HG03280 (cell line): ENCODE data around the gene AKR1E2.

Source experiments
- ATAC-seq: cut with Tn5 transposase; IDR thresholded peaks from one replicate; pipeline ENCODE4 v1.9.1; 2021; ENCODE audit warnings: mild to moderate bottlenecking, moderate library complexity; ENCODE audit not compliant: unreplicated experiment

Gene AKR1E2

GRCh38 chr10:4843525-4844180, 17.6 kb downstream of the AKR1E2 start:
- no peak for ATAC-seq

GRCh38 chr10:4844864-4845263, 18.9 kb downstream of the AKR1E2 start:
- no peak for ATAC-seq

- ATAC-seq = no peak
Measured at GRCh38 chr10:4845766-4846165, 19.8 kb downstream of the AKR1E2 start.

- no peak for ATAC-seq
Measured at GRCh38 chr10:4846775-4847174, 20.8 kb downstream of the AKR1E2 start.

- ATAC-seq = no peak
Measured at GRCh38 chr10:4847561-4848355, 21.8 kb downstream of the AKR1E2 start.

- no peak for ATAC-seq
Measured at GRCh38 chr10:4848356-4849041, 22.5 kb downstream of the AKR1E2 start.

GRCh38 chr10:4849042-4849402, 23.0 kb downstream of the AKR1E2 start:
- no peak for ATAC-seq

GRCh38 chr10:4849555-4850242, 23.7 kb downstream of the AKR1E2 start:
- peak; percentile 90 for ATAC-seq

- no peak for ATAC-seq
Measured at GRCh38 chr10:4850397-4850796, 24.4 kb downstream of the AKR1E2 start.

- ATAC-seq = no peak
Measured at GRCh38 chr10:4851176-4851575, 25.2 kb downstream of the AKR1E2 start.

- no peak for ATAC-seq
Measured at GRCh38 chr10:4851846-4852245, 25.8 kb downstream of the AKR1E2 start.

GRCh38 chr10:4865945-4866661, 40.1 kb downstream of the AKR1E2 start:
- ATAC-seq = no peak

GRCh38 chr10:4867109-4867519, 41.1 kb downstream of the AKR1E2 start:
- no peak for ATAC-seq

- no peak for ATAC-seq
Measured at GRCh38 chr10:4867520-4868356, 41.7 kb downstream of the AKR1E2 start.

GRCh38 chr10:4868357-4868657, 42.3 kb downstream of the AKR1E2 start:
- ATAC-seq = no peak

- no peak for ATAC-seq
Measured at GRCh38 chr10:4882704-4883078, 56.7 kb downstream of the AKR1E2 start.

GRCh38 chr10:4883079-4883739, 57.2 kb downstream of the AKR1E2 start:
- ATAC-seq = no peak

- ATAC-seq = no peak
Measured at GRCh38 chr10:4885162-4885561, 59.2 kb downstream of the AKR1E2 start.

- no peak for ATAC-seq
Measured at GRCh38 chr10:4887501-4887900, 61.5 kb downstream of the AKR1E2 start.

- no peak for ATAC-seq
Measured at GRCh38 chr10:4888236-4888635, 62.2 kb downstream of the AKR1E2 start.
